Ovary (tissue), 9 donors: ENCODE results near the gene COA8. TPM values are rescaled to one million over a fixed set of nuclear protein-coding genes. Genes with fewer than 3 reads are reported as not detected.

Experiments used
- DNase-seq, 5 donors: peaks; one replicate each; pipeline ENCODE4 v3.0.0-alpha.2; 2019 to 2020
- H3K27ac ChIP-seq, 2 donors: fragments of 200-600 bp; one replicate each; pipeline versions ENCODE4 v1.5.1 to v1.8.0; 2019 to 2022
- H3K27me3 ChIP-seq: fragments of 200-600 bp; one replicate; pipeline ENCODE4 v1.8.0; 2022
- H3K36me3 ChIP-seq: fragments of 200-600 bp; sonication (generic); one replicate; pipeline ENCODE4 v1.5.1; 2019
- H3K4me1 ChIP-seq: one replicate; pipeline ENCODE4 v1.8.1; 2013; ENCODE audit warnings: mild to moderate bottlenecking, moderate library complexity; ENCODE audit not compliant: insufficient read depth
- H3K4me3 ChIP-seq: fragments of 200-600 bp; sonication (generic); one replicate; pipeline ENCODE4 v1.5.1; 2017
- H3K9me3 ChIP-seq, 2 donors: fragments of 200-600 bp in 1 of 2; sonication (generic) in 1 of 2; one replicate each; pipeline versions ENCODE4 v1.5.1 to v1.8.1; 2013 to 2019; ENCODE audit warnings: mild to moderate bottlenecking in 1 of 2, moderate library complexity in 1 of 2
- CTCF ChIP-seq, 3 donors: fragments of 450-650 bp in 2 of 3; fragments of 200-600 bp in 1 of 3; IDR thresholded peaks; one replicate each; pipeline versions ENCODE4 v1.5.1 to v1.8.0; 2016 to 2022; ENCODE audit warnings: antibody characterized with exemption in 3 of 3, mild to moderate bottlenecking in 1 of 3
- EP300 ChIP-seq: sonication (generic); formaldehyde crosslinking; IDR thresholded peaks from one replicate; pipeline ENCODE4 v1.6.1; 2017; ENCODE audit warnings: antibody characterized with exemption
- POLR2A ChIP-seq: fragments of 450-650 bp; IDR thresholded peaks from one replicate; pipeline ENCODE4 v1.6.1; 2017; ENCODE audit warnings: antibody characterized with exemption, mild to moderate bottlenecking, moderate library complexity
- WGBS, 3 donors: extraction: QIAGEN DNeasy Blood & Tissue Kit in 1 of 3; methylation state at CpG; one replicate each; pipeline versions ENCODE4 v1.1.5 to v1.1.7; 2013 to 2017; 5-methylcytosine and 5-hydroxymethylcytosine counted together
- intact Hi-C, 4 donors: fragments of 100-400 bp; cut with DNase I; formaldehyde crosslinking; loops; one replicate each; pipeline versions ENCODE4 v1.11.0 to v1.15.1; 2022 to 2023
- polyA plus RNA-seq, 2 donors: library from polyadenylated mRNA; stranded (reverse); fragments of 200-250 nt in 1 of 2; fragments of 350-450 nt in 1 of 2; fragmentation: Illumina TruSeq in 1 of 2; extraction: RNeasy Lipid Tissue Mini Kit (QIAGEN cat#74804) in 1 of 2; gene quantifications; one replicate each; pipeline ENCODE4 v1.2.3, GENCODE V29; 2013 to 2014
- total RNA-seq, 7 donors: library from RNA; depleted of rRNA in 2 of 7; stranded (reverse); fragments of >200 nt in 2 of 7; fragmentation: NEBNext Ultra II Directional in 3 of 7; extraction: Animal tissue kit (Norgen Biotek cat#: 25700) in 3 of 7; gene quantifications; one replicate each; pipeline versions ENCODE4 v1.1.0 to v1.2.4, GENCODE V29; 2016 to 2023
- donor health status: DM: no; HTN: no; CAD: no; lungs with moderate emphysema.
- donor health status: DM: no; HTN: no; CAD: no.
- donor health status: Bipolar disorder and iron deficiency.
- donor health status: DM: yes; HTN: yes; CAD: no.
- donor health status: DM: no; HTN: no; CAD: no.
- donor health status: DM: yes; HTN: yes; CAD: no.

Gene COA8
- total and polyA plus RNA-seq, 9 donors = 11.4 to 50.1 (median 26.8) TPM

GRCh38 chr14:103576371-103577024, 13.7 kb downstream of the COA8 start:
- Histone ChIP-seq H3K27me3 (no peaks in the 10 kb centered on the region), H3K36me3 (no peaks in the 10 kb centered on the region), H3K4me1 (peaks cover 6% of the 10 kb centered on the region), H3K9me3 (no peaks in the 10 kb centered on the region), H3K4me3 (no peak overlapping the region), H3K27ac (peak overlapping the region in 1 of 2 donors; percentile 60)
- intact Hi-C loops = loop anchor here in 1 of 4 donors (10.0 kb wide), 2 partner anchors 158 to 338 kb away; no protein-coding TSS in a partner anchor
- TF ChIP-seq POLR2A (no peak), EP300 (no peak), CTCF (IDR thresholded peaks at IDR 0.05) (no peak)
- peak; percentile 85 to 92 (median 90) for DNase-seq
- WGBS, 3 donors = 12 to 15% (median 12%) methylated on average over 9 of the region's 9 CpGs

- Histone ChIP-seq H3K27me3 (no peaks in the 10 kb centered on the region), H3K4me3 (no peak overlapping the region), H3K36me3 (no peaks in the 10 kb centered on the region), H3K4me1 (peaks cover 6% of the 10 kb centered on the region), H3K27ac (no peak overlapping the region), H3K9me3 (no peaks in the 10 kb centered on the region)
- intact Hi-C loops = loop anchor here in 1 of 4 donors (10.0 kb wide), 2 partner anchors 156 to 336 kb away; no protein-coding TSS in a partner anchor
- 83 to 91% (median 85%) methylated on average over 12 of the region's 12 CpGs for WGBS, 3 donors
- no peak for DNase-seq
- no peak for TF ChIP-seq CTCF (IDR thresholded peaks at IDR 0.05)
- no peak for TF ChIP-seq EP300
- no peak for TF ChIP-seq POLR2A
Observed at GRCh38 chr14:103578401-103579075, 15.8 kb downstream of the COA8 start.

- H3K27ac ChIP-seq = no peak overlapping the region
- intact Hi-C loops = no loop called here
- H3K36me3 ChIP-seq = no peaks in the 10 kb centered on the region
- no peak for DNase-seq
- TF ChIP-seq CTCF (IDR thresholded peaks at IDR 0.05) (no peak), POLR2A (no peak), EP300 (no peak)
- H3K4me3 ChIP-seq = no peak overlapping the region
- H3K4me1 ChIP-seq = peaks cover 6% of the 10 kb centered on the region
- H3K27me3 ChIP-seq = no peaks in the 10 kb centered on the region
- WGBS, 3 donors = 83 to 88% (median 85%) methylated on average over 11 of the region's 11 CpGs
- H3K9me3 ChIP-seq = no peaks in the 10 kb centered on the region
Observed at GRCh38 chr14:103581206-103581605, 18.4 kb downstream of the COA8 start.

- Histone ChIP-seq H3K36me3 (no peaks in the 10 kb centered on the region), H3K4me3 (no peak overlapping the region), H3K4me1 (peaks cover under 1% of the 10 kb centered on the region), H3K27me3 (no peaks in the 10 kb centered on the region), H3K9me3 (no peaks in the 10 kb centered on the region), H3K27ac (no peak overlapping the region)
- no peak for DNase-seq
- WGBS, 3 donors = 91 to 97% (median 92%) methylated on average over 26 of the region's 26 CpGs
- intact Hi-C loops = no loop called here
- TF ChIP-seq POLR2A (no peak), CTCF (IDR thresholded peaks at IDR 0.05) (no peak), EP300 (no peak)
Observed at GRCh38 chr14:103581954-103582703, 19.4 kb downstream of the COA8 start.
